HG03135 (cell line): ENCODE results near the gene SAMSN1.

Experiments used
- ATAC-seq: cut with Tn5 transposase; IDR thresholded peaks from one replicate; pipeline ENCODE4 v1.9.1; 2021; ENCODE audit warnings: mild to moderate bottlenecking, moderate library complexity; ENCODE audit not compliant: unreplicated experiment

Gene SAMSN1

DNA sequence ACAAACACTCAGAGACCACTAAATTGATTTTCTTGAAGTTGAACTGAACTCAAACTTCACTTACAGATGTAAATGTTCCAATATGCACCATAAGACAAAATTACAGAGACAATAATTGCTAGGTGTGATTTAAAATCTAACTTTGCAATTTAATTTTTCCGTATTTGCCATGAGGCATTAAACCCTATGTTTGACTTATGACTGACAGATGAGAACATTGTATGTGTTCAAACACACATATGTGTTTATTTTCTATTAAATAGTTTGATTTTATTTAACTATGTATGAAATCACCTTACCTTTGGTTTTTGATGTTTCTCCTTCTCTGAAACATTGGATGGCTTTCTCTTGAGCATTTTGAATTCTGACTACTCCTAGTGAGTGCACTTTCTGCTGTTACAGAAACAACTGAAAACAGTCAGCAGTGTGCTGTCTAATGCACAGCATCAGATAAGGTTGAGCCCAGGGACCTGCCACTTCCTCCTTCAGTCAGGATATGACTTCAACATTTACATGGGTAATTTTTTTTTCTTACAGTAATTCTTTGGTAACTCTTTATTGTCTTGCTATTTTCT lies at the start of gene SAMSN1:
TSS of gene SAMSN1 (minus strand) at position 410 of the 575 bp plus-strand sequence. CDS start at position 356, 54 bp downstream.
- ATAC-seq, result peak; percentile 88

DNA sequence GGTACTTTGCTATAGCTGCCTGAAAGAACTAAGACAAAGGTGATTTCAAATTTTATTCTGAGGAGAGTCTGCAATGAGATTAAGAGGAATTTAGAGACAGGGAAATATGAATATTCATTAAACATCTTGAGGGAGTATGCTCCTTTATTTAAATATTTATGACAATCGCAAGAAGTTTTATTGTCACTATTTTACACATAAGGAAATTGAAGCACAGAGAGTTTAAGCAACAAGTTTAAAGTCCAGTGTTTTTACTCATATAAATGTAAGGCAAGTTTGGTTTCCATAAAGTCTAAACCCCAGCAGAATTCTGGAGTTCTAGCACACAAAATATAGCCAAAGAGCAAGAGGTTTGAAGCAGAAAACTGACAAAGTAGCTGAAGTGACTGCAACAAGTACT lies 49.3 kb upstream of the SAMSN1 start:
- no peak for ATAC-seq

DNA sequence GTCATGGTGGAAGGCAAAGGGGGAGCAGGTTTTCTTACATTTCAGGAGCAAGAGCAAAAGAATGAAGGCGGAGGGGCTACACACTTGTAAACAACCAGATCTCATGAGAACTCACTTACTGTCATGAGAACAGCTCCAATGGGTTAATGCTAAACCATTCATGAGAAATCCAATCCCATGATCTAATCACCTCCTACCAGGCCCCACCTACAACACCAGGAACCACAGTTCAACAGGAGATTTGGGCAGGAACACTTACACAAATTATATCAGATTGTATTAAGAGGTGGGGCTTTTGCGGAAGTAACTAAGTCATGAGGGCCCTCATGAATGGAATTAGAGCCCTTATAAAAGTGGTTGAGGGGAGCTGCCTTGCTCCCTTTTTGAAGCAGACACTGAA lies 48.9 kb upstream of the SAMSN1 start:
- ATAC-seq, result no peak

DNA sequence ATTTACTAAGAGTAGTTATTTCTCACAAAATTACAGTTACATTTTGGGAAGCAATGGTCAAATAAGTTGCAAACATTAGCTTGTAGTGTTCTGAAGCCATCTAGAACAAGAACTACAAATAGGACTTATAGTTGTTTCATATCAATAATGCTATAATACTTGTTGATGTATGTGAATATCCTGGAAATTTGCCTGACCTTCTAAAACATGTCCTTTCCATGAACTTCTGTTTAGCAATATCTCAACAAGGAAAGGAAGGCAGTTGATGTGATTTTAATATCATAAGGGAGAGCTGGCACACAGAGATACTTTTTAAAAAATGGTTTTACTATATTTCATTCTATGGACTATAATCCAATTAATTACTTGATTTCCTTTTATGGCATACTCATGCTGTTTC lies 47.1 kb upstream of the SAMSN1 start:
- ATAC-seq, result no peak

DNA sequence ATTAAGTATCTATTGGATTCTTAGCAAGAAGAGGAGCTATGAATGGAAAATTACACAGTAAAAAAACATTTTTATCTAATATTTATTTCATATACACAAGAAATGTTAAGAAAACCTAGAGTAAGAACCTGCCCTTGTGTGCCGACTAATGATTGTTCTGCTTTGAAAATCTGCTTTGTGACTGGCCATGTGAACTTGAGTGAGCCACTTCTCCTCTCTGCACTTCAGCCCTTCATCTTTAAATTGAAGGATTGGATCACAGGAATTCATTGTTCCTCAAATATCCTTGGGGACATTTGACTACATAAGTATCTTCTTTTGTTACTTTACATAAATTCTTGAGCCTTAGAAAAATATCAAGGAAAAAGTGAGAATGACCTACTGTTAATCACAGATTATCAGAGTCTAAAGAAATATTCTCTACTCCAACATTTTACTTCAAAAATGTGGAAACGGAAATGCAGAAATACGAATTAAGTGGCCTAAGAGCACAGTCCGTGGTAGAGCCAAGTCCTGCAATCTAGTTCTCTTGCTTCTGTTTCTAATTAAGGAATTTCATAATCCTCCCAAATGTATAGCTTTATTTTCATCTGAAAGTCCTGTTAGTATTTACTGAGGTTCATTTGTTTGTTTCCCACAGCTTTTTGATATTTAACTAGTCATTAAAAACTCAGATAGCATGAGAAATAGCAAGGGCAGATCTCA lies 46.3 kb upstream of the SAMSN1 start:
- no peak for ATAC-seq

DNA sequence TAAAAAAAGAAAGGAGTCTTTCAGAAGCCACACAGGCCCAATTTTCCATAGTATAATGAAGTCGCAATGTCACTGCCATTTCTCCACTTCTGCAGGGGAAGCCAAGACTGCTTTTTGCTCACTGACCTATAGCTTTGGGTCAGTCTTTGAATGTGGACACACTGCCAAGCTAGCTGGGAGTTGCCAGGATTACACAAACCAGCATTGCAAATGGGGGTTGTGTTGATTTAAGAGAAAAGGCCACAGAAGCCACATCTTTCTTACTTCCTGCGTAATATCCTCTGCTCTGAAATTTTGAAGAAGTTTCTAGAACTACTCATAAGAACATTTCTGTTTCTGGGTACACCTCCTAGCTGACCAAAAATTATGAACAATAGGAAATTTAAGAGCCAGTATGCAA lies 45.8 kb upstream of the SAMSN1 start:
- no peak for ATAC-seq

DNA sequence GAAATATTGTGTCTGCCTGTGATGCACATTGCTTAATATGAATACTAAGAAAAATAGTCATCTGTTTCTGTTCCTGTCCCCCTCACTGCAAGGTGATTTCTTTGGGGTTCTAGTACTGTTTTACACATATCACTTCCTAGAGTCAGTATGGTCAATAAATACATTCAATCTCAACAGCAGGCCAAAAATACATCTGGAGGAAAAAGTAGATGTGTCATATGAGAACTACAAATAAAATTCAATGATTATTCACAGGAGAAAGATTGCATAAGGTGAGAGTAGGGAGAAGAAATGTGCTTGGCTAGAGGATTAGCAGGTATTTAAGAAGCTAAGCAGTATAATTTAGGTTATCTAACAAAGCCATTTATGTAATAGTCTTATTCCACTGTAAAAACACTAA lies 45.3 kb upstream of the SAMSN1 start:
- ATAC-seq, result no peak

DNA sequence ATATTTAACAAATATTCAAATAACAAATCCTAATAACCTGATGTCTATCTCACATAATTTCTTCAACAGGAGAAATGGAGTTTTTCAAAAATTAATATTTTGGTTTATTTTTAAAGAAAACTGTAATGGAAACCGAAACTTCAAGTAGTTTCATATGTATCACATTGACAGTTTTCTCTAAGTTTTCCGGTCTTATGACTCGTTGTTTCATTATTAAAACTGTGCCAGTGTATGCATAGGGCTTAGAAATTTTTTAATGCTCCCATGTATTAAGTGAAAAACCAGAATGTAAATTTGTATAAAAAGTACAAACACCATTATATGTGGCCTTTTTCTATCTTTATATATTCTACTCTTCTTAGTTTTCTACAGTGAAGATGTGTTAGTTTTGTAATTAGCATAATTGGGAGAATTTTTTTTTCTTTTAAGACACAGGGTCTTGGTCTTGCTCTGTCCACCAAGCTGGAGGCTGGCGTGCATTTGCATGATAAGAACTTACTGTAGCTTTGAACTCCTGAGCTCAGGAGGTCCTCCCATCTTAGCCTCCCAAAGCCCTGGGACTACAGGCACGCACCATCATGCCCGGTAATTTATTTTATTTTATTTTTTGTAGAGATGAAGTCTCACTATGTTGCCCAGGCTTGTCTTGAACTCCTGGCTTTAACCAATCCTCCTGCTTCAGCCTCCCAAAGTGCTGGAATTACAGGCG lies 43.9 kb upstream of the SAMSN1 start:
- ATAC-seq, result peak; percentile 82

DNA sequence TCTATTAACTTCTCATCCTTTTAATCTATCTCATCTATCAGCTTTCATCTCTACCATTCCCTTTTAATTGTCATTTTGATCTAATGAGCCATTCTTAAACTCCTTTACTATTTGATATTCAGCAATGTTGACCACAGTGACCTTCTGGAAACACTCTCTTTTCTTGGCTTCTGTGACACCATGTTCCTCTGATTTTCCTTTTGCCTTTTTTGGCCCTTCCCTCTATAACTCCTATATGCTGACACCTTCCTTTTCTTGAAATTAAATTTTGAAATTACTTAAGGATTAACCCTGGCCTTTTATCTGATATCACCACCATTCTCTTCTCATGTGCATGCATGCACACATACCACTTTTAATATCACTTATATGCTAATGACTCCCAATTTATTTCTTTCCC lies 41.2 kb upstream of the SAMSN1 start:
- ATAC-seq, result no peak

DNA sequence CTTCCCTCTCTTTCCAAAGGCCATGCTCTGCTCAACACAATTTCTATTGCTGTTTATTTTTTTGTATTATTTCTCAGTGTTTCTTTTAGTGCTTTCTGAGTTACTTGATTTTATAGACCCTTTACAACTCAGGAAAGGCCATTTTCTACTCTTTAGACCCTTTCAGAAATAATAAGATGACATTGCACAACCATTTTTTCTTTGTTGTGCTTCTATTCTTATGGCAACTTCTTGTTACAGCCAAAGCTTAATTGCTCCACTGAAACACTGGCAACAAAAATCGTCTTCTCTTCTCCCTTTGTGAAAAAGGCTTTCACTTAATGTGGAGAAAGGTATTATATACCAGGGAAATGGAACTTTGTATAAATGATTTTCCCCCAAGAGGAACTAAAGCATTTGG lies 39.0 kb upstream of the SAMSN1 start:
- no peak for ATAC-seq

DNA sequence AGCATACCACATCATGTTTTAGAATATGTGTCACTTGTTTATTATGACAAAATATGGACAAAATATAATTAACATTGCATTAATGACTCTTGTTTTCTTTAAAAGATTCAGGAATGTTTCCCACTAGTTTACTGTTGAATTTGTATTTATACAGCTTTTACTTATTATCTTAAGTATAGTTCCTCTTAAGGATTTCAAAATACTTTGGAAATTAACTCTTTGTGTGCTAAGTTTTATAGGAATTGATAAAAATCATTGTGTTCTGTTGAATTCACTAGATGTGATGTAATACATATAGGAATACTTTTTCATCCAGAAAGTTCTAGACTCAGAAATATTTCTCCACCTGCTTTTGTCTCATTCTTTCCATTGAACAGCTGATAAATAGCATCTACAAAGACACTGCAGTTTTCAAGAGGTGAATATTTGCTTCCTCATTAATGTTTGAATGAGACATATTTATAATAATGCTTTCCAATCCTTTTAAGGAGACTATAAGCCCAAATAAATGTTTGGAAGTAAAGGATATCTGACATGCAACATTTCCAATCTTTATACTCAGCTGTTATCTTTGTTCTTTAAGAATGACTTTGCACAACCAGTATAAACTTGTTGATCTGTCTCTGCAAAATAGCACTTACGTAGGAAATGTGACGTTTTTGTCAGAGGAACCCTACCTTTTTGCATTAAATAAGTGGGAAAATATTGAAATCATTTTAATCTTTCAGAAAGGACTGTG lies 38.4 kb upstream of the SAMSN1 start:
- no peak for ATAC-seq

DNA sequence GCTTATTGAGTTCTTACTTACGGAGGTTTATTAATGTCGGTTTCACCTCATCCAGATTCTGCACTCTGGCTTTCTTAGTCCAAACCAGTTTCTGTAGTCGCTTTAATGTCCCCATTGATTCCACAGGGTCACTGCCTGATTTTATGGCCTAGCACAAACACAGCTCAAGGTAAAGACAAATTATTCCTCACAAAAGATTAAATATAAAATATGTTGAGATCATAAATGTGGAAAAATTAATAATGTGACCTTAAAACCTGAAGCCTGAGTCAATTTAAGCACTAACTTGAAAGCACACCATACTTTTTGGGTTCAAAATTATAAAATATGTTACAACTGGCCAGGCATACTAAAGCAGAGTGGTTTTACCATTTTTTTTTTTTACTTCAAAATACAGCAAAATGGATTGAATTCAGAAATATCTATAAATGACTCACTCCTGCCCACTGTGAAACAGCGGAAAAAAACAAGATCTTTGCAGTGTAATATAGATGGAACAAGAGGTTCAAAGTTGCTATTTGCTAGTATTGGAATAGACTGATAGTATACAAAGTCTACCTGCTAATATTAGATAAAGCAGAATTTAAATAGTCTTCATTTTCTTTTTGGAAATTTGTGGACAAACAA lies 37.6 kb upstream of the SAMSN1 start:
- no peak for ATAC-seq

DNA sequence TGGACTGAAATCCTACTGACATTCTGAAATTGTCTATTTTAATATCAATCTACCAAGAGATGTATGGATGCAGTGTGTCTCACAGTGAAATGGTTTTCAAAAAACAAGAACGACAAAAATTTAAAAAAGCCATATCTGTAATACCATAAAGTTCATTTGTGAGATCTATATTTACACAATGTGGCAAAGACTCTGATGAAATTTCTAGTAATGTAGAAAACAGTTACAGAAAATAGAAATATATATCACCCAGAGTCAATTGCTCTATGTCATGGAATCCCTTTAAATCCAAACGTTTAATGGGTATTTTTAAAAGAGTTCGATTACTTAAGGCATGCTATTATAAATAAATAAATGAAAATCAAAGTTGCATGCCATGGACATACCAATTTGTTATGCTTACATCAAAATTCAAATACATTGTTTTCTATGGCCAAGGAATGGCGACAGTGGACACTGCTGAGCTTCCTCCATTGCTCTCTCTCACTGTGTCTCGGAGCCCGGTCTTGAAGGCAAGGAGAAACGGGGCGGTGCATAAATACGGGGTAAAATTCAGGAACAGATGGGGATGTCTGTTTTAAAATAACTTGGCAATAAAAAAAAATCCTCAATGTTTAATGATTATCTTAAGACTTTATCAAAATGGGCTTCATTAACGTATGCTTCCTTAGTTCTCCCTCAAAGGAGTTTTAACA lies 37.0 kb upstream of the SAMSN1 start:
- ATAC-seq, result no peak

DNA sequence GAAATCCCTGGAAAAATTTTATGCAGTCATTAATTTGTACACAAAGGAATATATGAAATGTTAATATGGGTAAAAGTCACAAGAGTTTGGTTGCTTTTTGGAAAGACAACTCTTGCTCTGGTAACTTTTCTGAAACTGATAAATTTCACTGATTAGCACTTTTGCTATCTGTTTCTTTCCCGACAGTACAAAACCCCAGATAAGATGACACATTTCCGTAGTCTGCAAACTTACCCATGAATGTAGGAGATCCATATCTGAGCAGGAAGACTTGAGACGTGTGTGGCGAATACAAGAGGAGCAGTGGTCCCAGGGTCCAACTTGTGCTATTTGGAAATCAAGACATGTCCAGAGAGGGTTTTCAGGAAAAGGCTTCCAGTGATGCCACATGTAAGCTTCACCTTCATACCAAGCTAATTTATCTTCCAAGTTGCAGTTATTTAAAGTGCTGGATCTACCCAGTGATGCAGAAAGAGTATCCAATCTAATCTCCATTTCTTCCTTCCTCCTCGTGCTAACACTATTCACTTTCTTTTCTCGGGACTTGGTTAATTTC lies 35.9 kb upstream of the SAMSN1 start:
- no peak for ATAC-seq

DNA sequence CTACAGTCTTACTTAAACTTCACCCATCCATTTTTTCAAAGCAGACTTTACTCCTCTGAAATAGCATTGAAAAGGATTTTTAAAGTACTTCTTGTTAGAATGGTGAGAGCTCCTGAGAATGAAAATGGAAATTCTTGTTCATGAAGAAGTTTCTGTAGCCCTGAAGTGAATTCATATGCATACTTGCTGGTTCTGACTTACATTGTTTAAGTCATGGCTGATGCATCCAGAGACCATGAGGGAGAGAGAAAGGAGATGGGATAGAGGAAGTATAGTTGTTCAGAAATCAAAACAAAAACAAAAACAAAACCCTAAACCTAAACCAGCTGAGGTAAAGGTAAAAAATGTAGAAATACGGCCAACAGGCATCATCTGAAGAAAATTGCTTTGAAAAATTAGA lies 27.1 kb upstream of the SAMSN1 start:
- no peak for ATAC-seq

DNA sequence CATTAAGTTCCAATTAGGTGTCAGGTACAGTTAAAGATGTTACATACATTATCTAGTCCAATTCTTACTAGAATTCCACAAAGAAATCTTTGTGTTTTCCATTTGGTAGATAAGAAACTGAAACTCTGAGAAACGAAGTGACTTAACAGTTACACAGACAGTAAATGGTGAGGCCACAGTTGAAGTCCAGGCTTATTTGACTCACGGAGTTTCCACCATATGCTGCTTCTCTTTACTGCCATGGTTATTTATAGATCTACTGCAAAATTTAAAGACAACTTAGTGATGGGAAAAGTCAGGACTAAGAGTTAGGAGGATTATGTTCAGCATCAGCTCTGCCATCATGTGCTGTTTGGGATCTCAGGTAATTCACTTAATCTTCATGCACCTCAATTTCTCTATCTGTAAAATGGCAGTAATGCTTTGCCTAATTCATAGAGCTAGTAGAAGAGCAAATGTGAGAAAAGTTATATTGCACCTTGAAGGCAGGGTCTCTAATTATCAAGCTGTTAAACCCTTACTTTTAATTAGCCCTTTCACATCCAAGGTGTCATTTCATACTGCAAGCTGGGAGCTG lies 26.2 kb upstream of the SAMSN1 start:
- ATAC-seq, result no peak

DNA sequence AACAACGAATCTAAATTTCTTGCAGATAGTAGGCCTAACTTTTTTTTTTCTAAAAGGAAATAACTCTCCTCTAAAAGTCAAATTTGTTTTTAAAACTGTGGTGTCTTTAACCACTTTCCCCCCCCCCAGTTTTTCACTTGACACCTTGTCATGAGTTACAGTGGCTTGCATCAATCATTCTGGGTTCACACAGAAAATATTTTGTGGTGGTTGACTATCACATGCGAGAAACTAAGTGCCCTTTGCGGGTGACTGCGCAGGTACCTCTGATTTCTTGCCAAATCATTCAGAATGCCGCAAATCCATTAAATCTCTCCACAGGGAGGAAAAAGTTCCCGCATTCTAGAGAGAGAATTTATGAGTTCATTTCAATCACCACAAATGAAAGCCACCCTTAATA lies 23.8 kb upstream of the SAMSN1 start:
- no peak for ATAC-seq

DNA sequence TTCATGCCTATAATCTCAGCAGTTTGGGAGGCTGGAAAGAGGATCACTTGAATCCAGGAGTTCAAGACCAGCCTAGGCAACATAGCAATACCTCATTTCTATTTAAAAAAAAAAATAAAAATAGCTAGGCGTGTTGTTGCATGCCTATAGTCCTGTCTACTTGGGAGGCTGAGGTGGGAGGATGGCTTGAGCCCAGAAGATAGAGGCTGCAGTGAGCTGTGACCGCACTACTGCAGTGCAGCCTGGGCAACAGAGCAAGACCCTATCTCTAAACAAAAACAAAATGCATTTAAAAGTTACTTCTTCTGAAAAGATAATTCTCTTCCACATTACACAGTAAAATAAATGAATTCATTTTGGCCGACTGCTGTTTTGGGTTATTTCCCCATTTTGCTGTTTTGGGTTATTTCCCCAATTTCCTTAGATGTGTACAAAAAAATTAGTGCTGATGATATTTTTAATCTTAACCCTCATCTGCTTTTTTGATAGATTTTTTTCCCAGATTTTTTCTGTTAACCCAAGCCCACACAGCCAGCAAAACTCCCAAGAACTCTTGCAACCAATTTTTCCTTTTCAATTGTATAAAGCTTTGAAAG lies 23.0 kb upstream of the SAMSN1 start:
- no peak for ATAC-seq
